Measurements from ENCODE around the gene MOSMO.

DNA sequence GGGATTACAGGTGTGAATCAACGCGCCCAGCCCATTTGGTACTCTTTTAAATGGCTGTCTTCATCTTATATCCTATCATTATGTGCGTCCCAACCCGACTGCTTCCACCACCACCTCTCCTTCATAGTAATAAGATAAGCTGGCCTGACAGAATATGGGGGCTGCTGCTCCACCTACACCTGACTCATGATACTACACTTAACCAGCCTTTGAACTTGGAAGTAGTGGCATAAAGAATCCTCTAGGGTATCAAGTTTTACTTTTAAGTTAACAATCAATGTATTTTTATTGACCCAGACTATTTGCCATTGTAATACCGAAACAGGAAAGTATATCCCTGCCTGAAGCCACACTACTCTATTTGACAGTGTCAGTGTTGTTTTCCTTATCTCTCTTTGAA, 25.8 kb upstream of the MOSMO start:
- TF ChIP-seq, protein P1, sequence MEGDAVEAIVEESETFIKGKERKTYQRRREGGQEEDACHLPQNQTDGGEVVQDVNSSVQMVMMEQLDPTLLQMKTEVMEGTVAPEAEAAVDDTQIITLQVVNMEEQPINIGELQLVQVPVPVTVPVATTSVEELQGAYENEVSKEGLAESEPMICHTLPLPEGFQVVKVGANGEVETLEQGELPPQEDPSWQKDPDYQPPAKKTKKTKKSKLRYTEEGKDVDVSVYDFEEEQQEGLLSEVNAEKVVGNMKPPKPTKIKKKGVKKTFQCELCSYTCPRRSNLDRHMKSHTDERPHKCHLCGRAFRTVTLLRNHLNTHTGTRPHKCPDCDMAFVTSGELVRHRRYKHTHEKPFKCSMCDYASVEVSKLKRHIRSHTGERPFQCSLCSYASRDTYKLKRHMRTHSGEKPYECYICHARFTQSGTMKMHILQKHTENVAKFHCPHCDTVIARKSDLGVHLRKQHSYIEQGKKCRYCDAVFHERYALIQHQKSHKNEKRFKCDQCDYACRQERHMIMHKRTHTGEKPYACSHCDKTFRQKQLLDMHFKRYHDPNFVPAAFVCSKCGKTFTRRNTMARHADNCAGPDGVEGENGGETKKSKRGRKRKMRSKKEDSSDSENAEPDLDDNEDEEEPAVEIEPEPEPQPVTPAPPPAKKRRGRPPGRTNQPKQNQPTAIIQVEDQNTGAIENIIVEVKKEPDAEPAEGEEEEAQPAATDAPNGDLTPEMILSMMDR (IDR thresholded peaks at IDR 0.05), result no peak
- TF ChIP-seq POLR2A (IDR thresholded peaks at IDR 0.05), result no peak
